ENCODE results near the gene TSPAN7.

DNA sequence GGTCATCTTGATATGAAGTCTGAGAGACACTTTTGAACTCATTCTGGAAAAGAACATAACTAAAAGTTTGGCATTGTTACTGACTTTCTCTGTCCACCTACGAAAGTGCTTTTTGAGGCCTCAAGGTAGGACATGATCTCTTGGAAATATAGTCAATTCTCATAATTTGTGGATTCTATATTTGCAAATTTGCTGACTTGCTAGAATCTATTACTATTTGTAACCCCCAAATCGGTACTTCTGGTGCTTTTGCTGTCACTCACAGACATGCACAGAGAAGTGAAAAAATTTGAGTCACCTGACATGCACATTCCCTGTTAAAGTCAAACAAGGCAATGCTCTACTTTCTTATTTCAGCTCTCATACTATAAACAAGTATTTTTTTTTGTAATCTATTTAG, 35.6 kb downstream of the TSPAN7 start:
- TF ChIP-seq, protein P1, sequence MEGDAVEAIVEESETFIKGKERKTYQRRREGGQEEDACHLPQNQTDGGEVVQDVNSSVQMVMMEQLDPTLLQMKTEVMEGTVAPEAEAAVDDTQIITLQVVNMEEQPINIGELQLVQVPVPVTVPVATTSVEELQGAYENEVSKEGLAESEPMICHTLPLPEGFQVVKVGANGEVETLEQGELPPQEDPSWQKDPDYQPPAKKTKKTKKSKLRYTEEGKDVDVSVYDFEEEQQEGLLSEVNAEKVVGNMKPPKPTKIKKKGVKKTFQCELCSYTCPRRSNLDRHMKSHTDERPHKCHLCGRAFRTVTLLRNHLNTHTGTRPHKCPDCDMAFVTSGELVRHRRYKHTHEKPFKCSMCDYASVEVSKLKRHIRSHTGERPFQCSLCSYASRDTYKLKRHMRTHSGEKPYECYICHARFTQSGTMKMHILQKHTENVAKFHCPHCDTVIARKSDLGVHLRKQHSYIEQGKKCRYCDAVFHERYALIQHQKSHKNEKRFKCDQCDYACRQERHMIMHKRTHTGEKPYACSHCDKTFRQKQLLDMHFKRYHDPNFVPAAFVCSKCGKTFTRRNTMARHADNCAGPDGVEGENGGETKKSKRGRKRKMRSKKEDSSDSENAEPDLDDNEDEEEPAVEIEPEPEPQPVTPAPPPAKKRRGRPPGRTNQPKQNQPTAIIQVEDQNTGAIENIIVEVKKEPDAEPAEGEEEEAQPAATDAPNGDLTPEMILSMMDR (IDR thresholded peaks at IDR 0.05 in 8 of 11, conservative IDR thresholded peaks at IDR 0.05 in 3 of 11): no peak
- TF ChIP-seq POLR2A (IDR thresholded peaks at IDR 0.05): no peak

Data from spleen (tissue), 7 donors.